Common myeloid progenitor, CD34-positive (primary cell): ENCODE data around the gene MACROD2.

Source experiments
- CTCF ChIA-PET: fragments of 350-600 bp; sonication (Branson Sonifier 250); formaldehyde crosslinking; loops from one replicate; lab custom pipeline; 2021; ENCODE audit warnings: antibody characterized with exemption; lab: Charles Lee
- POLR2A ChIA-PET: fragments of 350-600 bp; sonication (Branson Sonifier 250); formaldehyde crosslinking; loops from one replicate; lab custom pipeline; 2021; ENCODE audit warnings: antibody characterized with exemption; lab: Charles Lee
- DNase-seq, 3 donors: peaks; one replicate each; pipeline versions ENCODE4 v3.0.0 to v3.0.0-alpha.2; 2013
- H3K27ac ChIP-seq, 2 experiments: 1 replicate in 1 of 2; 2 replicates in 1 of 2; pipeline ENCODE4 v1.7.0; 2013; ENCODE audit warnings: inconsistent platforms in 2 of 2, low read length in 2 of 2, mild to moderate bottlenecking in 2 of 2, low read depth in 1 of 2, moderate library complexity in 1 of 2; ENCODE audit not compliant: severe bottlenecking in 2 of 2, insufficient read depth in 1 of 2, poor library complexity in 1 of 2
- H3K27me3 ChIP-seq, 5 experiments: replicated peaks in 2 of 5; 1 replicate in 3 of 5; 2 replicates in 2 of 5; pipeline versions ENCODE4 v1.6.1 to v1.7.0; 2013; ENCODE audit warnings: low read length in 4 of 5, mild to moderate bottlenecking in 2 of 5, moderate library complexity in 2 of 5, inconsistent platforms in 1 of 5; ENCODE audit not compliant: insufficient read depth in 5 of 5, control insufficient read depth in 4 of 5
- H3K36me3 ChIP-seq, 4 experiments: 1 replicate in 2 of 4; 2 replicates in 2 of 4; pipeline versions ENCODE4 v1.6.1 to v1.7.0; 2013; ENCODE audit warnings: low read length in 3 of 4, control low read depth in 1 of 4, mild to moderate bottlenecking in 1 of 4; ENCODE audit not compliant: control insufficient read depth in 4 of 4, insufficient read depth in 4 of 4
- H3K4me1 ChIP-seq, 4 experiments: 1 replicate in 3 of 4; 2 replicates in 1 of 4; pipeline versions ENCODE4 v1.6.1 to v1.7.1; 2013; ENCODE audit warnings: low read length in 3 of 4, mild to moderate bottlenecking in 3 of 4, control low read depth in 1 of 4, inconsistent platforms in 1 of 4, moderate library complexity in 1 of 4; ENCODE audit not compliant: control insufficient read depth in 4 of 4, insufficient read depth in 4 of 4; ENCODE audit errors: control extremely low read depth in 1 of 4
- H3K4me3 ChIP-seq, 7 experiments: 1 replicate in 4 of 7; 2 replicates in 3 of 7; pipeline versions ENCODE4 v1.5.1 to v1.7.0; 2013; ENCODE audit warnings: mild to moderate bottlenecking in 7 of 7, low read length in 6 of 7, moderate library complexity in 6 of 7, inconsistent platforms in 2 of 7, low read depth in 2 of 7, control low read depth in 1 of 7; ENCODE audit not compliant: insufficient read depth in 4 of 7, control insufficient read depth in 1 of 7; ENCODE audit errors: extremely low read depth in 1 of 7
- H3K9me3 ChIP-seq, 5 experiments: 1 replicate in 4 of 5; 2 replicates in 1 of 5; pipeline versions ENCODE4 v1.6.1 to v1.7.1; 2013; ENCODE audit warnings: low read length in 4 of 5, mild to moderate bottlenecking in 2 of 5, inconsistent platforms in 1 of 5, low read depth in 1 of 5, moderate library complexity in 1 of 5; ENCODE audit not compliant: control insufficient read depth in 4 of 5, insufficient read depth in 2 of 5; ENCODE audit errors: control extremely low read depth in 1 of 5
- WGBS: methylation state at CpG from one replicate; pipeline ENCODE4 v1.1.5; 2013; ENCODE audit not compliant: insufficient coverage; 5-methylcytosine and 5-hydroxymethylcytosine counted together

The MACROD2 gene

DNA sequence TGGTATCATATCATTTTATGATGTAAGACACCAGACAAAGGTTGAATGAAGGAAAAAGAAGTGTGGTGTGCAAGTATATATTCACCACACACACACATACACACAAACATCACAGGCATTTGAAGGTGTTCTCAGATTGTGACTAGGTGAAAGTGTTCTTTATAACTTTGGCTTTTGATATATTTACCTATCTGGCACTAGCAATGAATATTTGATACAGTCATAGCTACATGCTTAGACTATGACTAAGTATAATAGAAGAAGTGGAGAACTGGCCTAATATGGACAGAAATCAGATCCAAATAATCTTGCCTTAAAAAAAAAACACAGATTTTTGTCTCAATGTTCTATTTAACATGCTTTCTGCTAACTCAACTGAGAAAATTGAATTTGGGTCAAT lies 1768.0 kb downstream of the MACROD2 start:
- ChIA-PET CTCF (no interaction called here), POLR2A (no interaction called here)
- Histone ChIP-seq H3K4me3 (no peak overlapping the region), H3K36me3 (no peaks in the 10 kb centered on the region), H3K4me1 (no peaks in the 10 kb centered on the region), H3K9me3 (no peaks in the 10 kb centered on the region), H3K27me3 (peaks cover 0 to 4% (median 2%) of the 10 kb centered on the region in 5 experiments), H3K27ac (no peak overlapping the region)
- DNase-seq = no peak

GRCh38 chr20:15767586-15767985 lies 1772.3 kb downstream of the MACROD2 start:
- ChIA-PET POLR2A (no interaction called here), CTCF (no interaction called here)
- DNase-seq = no peak
- Histone ChIP-seq H3K9me3 (no peaks in the 10 kb centered on the region), H3K27me3 (no peaks in the 10 kb centered on the region), H3K4me3 (no peak overlapping the region), H3K27ac (no peak overlapping the region), H3K36me3 (no peaks in the 10 kb centered on the region), H3K4me1 (no peaks in the 10 kb centered on the region)
- no CpG with 5 or more reads among the region's 1 CpG for WGBS

GRCh38 chr20:15767999-15768741 lies 1772.9 kb downstream of the MACROD2 start:
- Histone ChIP-seq H3K36me3 (no peaks in the 10 kb centered on the region), H3K4me3 (no peak overlapping the region), H3K4me1 (no peaks in the 10 kb centered on the region), H3K27ac (no peak overlapping the region), H3K9me3 (no peaks in the 10 kb centered on the region), H3K27me3 (no peaks in the 10 kb centered on the region)
- DNase-seq = no peak
- ChIA-PET CTCF (no interaction called here), POLR2A (no interaction called here)
- WGBS = no CpG with 5 or more reads among the region's 3 CpGs

- no peak overlapping the region for H3K27ac ChIP-seq
- H3K27me3 ChIP-seq = no peaks in the 10 kb centered on the region
- H3K9me3 ChIP-seq = peaks cover 0 to 4% (median 2%) of the 10 kb centered on the region in 5 experiments
- no peaks in the 10 kb centered on the region for H3K36me3 ChIP-seq
- WGBS = 80% methylated on average over 1 of the region's 3 CpGs
- no peak overlapping the region for H3K4me3 ChIP-seq
- POLR2A ChIA-PET = no interaction called here
- no peak for DNase-seq
- no peaks in the 10 kb centered on the region for H3K4me1 ChIP-seq
- CTCF ChIA-PET = no interaction called here
Observed at GRCh38 chr20:15772826-15773225, 1777.5 kb downstream of the MACROD2 start.

- Histone ChIP-seq H3K36me3 (no peaks in the 10 kb centered on the region), H3K27ac (no peak overlapping the region), H3K4me3 (no peak overlapping the region), H3K4me1 (no peaks in the 10 kb centered on the region), H3K9me3 (peaks cover 0 to 4% (median 2%) of the 10 kb centered on the region in 5 experiments), H3K27me3 (peaks cover 0 to 2% (median 0%) of the 10 kb centered on the region in 5 experiments)
- DNase-seq = no peak
- 90% methylated on average over 3 of the region's 4 CpGs for WGBS
- CTCF ChIA-PET = no interaction called here
- POLR2A ChIA-PET = no interaction called here
Observed at GRCh38 chr20:15774926-15775325, 1779.6 kb downstream of the MACROD2 start.

DNA sequence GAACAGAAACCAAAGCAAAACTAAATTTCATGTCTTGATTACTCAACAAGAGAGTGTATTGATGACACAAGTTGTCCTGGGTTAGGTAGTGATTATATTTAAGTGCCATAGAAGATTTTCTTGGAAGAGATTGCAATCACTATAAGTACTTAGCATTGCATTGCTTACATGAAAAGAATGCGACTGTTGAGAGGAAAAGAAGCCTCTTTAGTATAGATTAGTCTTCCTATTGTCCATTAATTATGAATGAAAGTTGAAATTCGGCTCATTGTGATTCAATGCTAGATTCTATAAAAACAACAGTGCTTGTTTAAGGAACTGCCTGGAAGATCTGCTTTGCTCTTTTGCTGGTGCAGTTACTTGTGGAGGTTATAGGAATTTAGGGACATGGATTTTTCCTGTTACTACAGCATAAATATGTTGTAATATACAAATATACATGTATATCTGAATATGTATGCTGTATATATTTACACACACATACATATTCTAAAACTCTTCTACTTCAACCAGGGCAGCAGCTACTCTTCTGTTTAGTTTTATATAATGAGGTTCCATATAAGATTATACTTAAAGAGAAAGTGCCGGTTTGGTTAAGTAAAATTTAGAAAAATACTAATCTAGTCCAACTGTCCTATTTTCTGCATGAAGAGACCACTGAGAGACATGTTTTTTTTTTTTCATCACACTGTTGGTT lies 1781.6 kb downstream of the MACROD2 start:
- POLR2A ChIA-PET = no interaction called here
- WGBS = no CpG with 5 or more reads among the region's 3 CpGs
- peaks cover 0 to 4% (median 2%) of the 10 kb centered on the region in 5 experiments for H3K9me3 ChIP-seq
- no peak overlapping the region for H3K27ac ChIP-seq
- CTCF ChIA-PET = no interaction called here
- H3K27me3 ChIP-seq = peaks cover 0 to 3% (median 0%) of the 10 kb centered on the region in 5 experiments
- no peak overlapping the region for H3K4me3 ChIP-seq
- no peaks in the 10 kb centered on the region for H3K36me3 ChIP-seq
- DNase-seq = no peak
- H3K4me1 ChIP-seq = no peaks in the 10 kb centered on the region

GRCh38 chr20:15784020-15784419 lies 1788.7 kb downstream of the MACROD2 start:
- H3K27ac ChIP-seq = no peak overlapping the region
- no peaks in the 10 kb centered on the region for H3K36me3 ChIP-seq
- no peak overlapping the region for H3K4me3 ChIP-seq
- CTCF ChIA-PET = no interaction called here
- H3K27me3 ChIP-seq = peaks cover 0 to 6% (median 3%) of the 10 kb centered on the region in 5 experiments
- no peak for DNase-seq
- WGBS = no CpG with 5 or more reads among the region's 3 CpGs
- POLR2A ChIA-PET = no interaction called here
- no peaks in the 10 kb centered on the region for H3K9me3 ChIP-seq
- no peaks in the 10 kb centered on the region for H3K4me1 ChIP-seq
